ENCODE results near the gene HK1. TPM values are rescaled to one million over a fixed set of nuclear protein-coding genes. Genes with fewer than 3 reads are reported as not detected.
"Not testable (repeated sequence)": the region's sequence is repeated elsewhere in the genome, so short reads cannot be mapped to it uniquely, and the experiment has no call there.

HK1 gene
- total RNA-seq, 1 donor from 2014 or later, result 106 TPM

DNA sequence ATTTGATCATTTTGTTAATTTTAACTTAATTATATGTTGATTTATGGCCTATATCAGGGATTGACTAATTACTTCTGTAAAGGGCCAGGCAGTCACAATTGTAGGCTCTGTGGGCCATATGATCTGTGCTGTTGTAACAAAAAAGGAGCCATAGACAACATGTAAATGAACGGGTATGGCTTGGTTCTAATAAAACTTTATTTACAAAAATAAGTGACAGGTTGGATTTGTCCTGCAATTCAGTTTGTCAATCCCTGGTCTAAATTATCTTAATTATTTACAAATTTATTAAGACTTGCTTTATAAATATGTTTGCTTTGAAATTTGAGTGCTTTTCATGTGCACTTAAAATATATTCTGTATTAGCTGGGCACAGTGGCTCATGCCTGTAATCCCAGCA, 2.9 kb upstream of the HK1 start:
- TF ChIP-seq POLR2A (IDR thresholded peaks at IDR 0.05) (no peak), POLR2AphosphoS5 (IDR thresholded peaks at IDR 0.05; ENCODE audit: insufficient read depth in 1 of 2, low read depth in 1 of 2) (no peak)
- TF ChIP-seq, protein P1, sequence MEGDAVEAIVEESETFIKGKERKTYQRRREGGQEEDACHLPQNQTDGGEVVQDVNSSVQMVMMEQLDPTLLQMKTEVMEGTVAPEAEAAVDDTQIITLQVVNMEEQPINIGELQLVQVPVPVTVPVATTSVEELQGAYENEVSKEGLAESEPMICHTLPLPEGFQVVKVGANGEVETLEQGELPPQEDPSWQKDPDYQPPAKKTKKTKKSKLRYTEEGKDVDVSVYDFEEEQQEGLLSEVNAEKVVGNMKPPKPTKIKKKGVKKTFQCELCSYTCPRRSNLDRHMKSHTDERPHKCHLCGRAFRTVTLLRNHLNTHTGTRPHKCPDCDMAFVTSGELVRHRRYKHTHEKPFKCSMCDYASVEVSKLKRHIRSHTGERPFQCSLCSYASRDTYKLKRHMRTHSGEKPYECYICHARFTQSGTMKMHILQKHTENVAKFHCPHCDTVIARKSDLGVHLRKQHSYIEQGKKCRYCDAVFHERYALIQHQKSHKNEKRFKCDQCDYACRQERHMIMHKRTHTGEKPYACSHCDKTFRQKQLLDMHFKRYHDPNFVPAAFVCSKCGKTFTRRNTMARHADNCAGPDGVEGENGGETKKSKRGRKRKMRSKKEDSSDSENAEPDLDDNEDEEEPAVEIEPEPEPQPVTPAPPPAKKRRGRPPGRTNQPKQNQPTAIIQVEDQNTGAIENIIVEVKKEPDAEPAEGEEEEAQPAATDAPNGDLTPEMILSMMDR (IDR thresholded peaks at IDR 0.05), result no peak
- Histone ChIP-seq H3K27ac (no peak overlapping the region), H3K4me3 (no peak overlapping the region), H3K9me3 (no peaks in the 10 kb centered on the region), H3K4me1 (no peaks in the 10 kb centered on the region), H3K27me3 (no peaks in the 10 kb centered on the region), H3K36me3 (no peaks in the 10 kb centered on the region)
- no peak for DNase-seq (ENCODE audit: extremely low spot score in 2 of 2)
- intact Hi-C loops (cut with DNase I), result no loop called here

DNA sequence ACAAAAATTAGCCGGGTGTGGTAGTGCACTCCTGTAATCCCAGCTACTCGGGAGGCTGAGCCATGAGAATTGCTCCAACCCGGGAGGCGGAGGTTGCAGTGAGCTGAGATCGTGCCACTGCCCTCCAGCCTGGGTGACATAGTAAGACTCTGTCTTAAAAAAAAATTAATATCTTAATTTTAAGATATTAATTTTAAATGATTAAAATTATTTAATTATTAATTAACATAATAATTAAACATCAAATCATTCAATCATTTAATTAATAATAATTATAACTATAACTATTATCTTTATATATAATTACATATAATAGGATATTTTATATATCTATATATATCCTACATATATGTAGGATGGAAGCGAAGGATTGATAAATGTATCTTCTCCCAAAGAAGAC, 1.8 kb upstream of the HK1 start:
- Histone ChIP-seq H3K36me3 (no peaks in the 10 kb centered on the region), H3K27ac (no peak overlapping the region), H3K4me1 (no peaks in the 10 kb centered on the region), H3K27me3 (no peaks in the 10 kb centered on the region), H3K9me3 (no peaks in the 10 kb centered on the region), H3K4me3 (no peak overlapping the region)
- TF ChIP-seq, protein P1 (IDR thresholded peaks at IDR 0.05), result no peak
- TF ChIP-seq POLR2AphosphoS5 (IDR thresholded peaks at IDR 0.05; ENCODE audit: insufficient read depth in 1 of 2, low read depth in 1 of 2) (no peak), POLR2A (IDR thresholded peaks at IDR 0.05) (no peak)
- intact Hi-C loops (cut with DNase I), result no loop called here
- no peak for DNase-seq (ENCODE audit: extremely low spot score in 2 of 2)

DNA sequence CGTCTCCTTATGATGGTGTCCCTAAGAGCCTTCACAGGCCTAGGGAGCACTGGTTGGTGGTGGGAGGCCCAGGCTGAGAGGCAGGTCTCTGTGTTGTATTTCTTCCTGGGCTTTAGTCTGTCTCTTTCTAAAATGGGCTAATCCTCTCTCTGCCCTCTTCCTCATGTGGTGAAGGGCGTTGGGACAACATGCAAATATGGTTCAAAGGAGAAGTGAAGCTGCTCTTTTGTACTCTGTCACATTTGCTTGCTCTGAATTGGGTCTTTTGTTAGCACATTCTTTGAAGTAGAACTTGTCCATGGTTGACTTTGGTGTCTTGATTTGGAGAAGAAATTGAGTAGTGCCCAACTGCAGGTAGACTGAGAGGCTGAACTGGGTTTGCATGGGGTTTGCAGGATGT, 814 bp downstream of the HK1 start:
- H3K27ac ChIP-seq, result no peak overlapping the region
- no peaks in the 10 kb centered on the region for H3K36me3 ChIP-seq
- H3K27me3 ChIP-seq, result no peaks in the 10 kb centered on the region
- intact Hi-C loops (cut with DNase I), result no loop called here
- no peaks in the 10 kb centered on the region for H3K4me1 ChIP-seq
- no peaks in the 10 kb centered on the region for H3K9me3 ChIP-seq
- TF ChIP-seq POLR2A (IDR thresholded peaks at IDR 0.05), result no peak
- no peak for TF ChIP-seq POLR2AphosphoS5 (IDR thresholded peaks at IDR 0.05; ENCODE audit: insufficient read depth in 1 of 2, low read depth in 1 of 2)
- TF ChIP-seq, protein P1 (IDR thresholded peaks at IDR 0.05), result no peak
- H3K4me3 ChIP-seq, result no peak overlapping the region
- no peak for DNase-seq (ENCODE audit: extremely low spot score in 2 of 2)

DNA sequence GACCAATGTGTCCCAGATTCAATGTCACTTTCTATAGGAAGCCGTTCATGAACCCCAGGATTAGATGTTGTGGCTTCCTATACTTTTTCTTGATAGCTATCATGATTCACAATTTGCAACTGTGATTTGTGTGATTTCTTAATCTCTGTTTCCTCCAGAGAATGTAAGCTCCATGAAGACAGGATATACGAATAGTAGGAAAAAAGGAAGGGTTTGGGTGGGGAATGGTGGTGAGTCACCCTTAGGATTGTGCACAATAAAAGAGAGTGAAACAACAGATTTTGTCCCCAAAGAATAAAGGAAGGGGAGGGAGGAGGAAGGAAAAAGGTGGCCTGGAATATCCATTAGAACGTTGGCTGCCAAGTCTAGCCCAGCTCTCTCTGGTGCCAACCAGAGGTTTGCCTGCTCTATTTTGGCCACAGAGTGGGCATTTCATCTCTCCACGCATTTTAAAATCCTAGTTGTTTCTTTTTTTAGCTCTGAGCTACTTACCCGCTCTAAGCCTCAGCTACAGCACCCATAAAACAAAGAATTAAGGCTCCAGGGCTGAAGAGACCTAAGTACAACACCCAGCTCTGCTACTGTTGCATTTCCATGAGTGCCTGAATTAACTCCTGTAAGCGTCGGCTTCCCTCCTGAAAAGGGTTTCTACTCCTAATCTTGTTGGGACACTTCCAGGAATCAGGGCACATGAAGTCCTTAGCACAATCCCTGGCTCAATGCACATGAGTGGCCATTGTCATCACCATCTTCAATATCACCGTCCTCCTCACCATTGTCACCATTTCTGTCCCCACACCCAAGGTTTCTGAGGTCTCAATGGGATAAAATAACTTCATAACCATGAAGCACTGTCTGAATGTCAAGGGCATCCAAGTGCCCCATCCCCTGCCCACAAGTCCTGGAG, 3.5 kb downstream of the HK1 start:
- intact Hi-C loops (cut with DNase I), result no loop called here
- H3K4me3 ChIP-seq, result no peak overlapping the region
- no peaks in the 10 kb centered on the region for H3K9me3 ChIP-seq
- no peaks in the 10 kb centered on the region for H3K36me3 ChIP-seq
- no peak for TF ChIP-seq POLR2AphosphoS5 (IDR thresholded peaks at IDR 0.05; ENCODE audit: insufficient read depth in 1 of 2, low read depth in 1 of 2)
- TF ChIP-seq, protein P1 (IDR thresholded peaks at IDR 0.05), result no peak
- no peak for TF ChIP-seq POLR2A (IDR thresholded peaks at IDR 0.05)
- H3K4me1 ChIP-seq, result no peaks in the 10 kb centered on the region
- no peaks in the 10 kb centered on the region for H3K27me3 ChIP-seq
- no peak overlapping the region for H3K27ac ChIP-seq
- DNase-seq (ENCODE audit: extremely low spot score in 2 of 2), result no peak

DNA sequence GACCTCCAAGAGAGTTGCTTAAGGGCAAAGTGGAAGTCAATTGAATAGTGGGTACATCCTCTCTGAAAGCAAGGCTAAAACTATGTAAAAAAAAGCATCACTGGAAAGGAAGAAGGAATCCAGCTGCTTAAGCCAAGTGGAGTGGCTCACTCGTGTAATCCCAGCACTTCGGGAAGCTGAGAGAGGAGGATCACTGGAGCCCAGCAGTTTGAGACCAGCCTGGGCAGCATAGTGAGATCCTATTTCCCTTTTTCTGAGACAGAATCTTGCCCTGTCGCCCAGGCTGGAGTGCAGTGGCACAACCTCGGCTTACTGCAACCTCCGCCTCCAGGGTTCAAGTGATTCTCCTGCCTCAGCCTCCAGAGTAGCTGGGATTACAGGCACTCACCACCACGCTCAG, 6.1 kb downstream of the HK1 start:
- H3K4me1 ChIP-seq; intact Hi-C loops (cut with DNase I); H3K4me3 ChIP-seq; H3K27me3 ChIP-seq; H3K27ac ChIP-seq; H3K36me3 ChIP-seq; DNase-seq (ENCODE audit: extremely low spot score in 2 of 2); H3K9me3 ChIP-seq: not testable (repeated sequence)
